ENCODE measurements around the gene CYP4F11.

- TF ChIP-seq POLR2A (IDR thresholded peaks at IDR 0.05) (no peak), CTCF (IDR thresholded peaks at IDR 0.05) (no peak)
These were observed 43.4 kb upstream of the CYP4F11 start for GRCh38 chr19:15977690-15978089.
